Progenitor cell of endocrine pancreas (in vitro differentiated cells): Measurements from ENCODE around the gene EDN1. TPM values are rescaled to one million over a fixed set of nuclear protein-coding genes. Genes with fewer than 3 reads are reported as not detected.

ENCODE experiments used
- DNase-seq: peaks from one replicate; pipeline ENCODE4 v3.0.0; 2021; ENCODE audit warnings: low spot score; ENCODE audit not compliant: unreplicated experiment
- H3K27ac Mint-ChIP-seq: 2 replicates; pipeline ENCODE4 v1.8.0; 2021; ENCODE audit warnings: mild to moderate bottlenecking, moderate library complexity, mixed read lengths
- H3K27me3 Mint-ChIP-seq: 2 replicates; pipeline ENCODE4 v1.8.0; 2021; ENCODE audit warnings: mixed read lengths
- H3K36me3 Mint-ChIP-seq: 2 replicates; pipeline ENCODE4 v1.8.0; 2022; ENCODE audit warnings: mixed read lengths; ENCODE audit not compliant: insufficient read depth
- H3K4me1 Mint-ChIP-seq: 2 replicates; pipeline ENCODE4 v1.8.0; 2021; ENCODE audit warnings: low read depth, mixed read lengths
- H3K4me3 Mint-ChIP-seq: 2 replicates; pipeline ENCODE4 v1.8.0; 2021; ENCODE audit warnings: low read depth, mild to moderate bottlenecking, moderate library complexity, mixed read lengths
- H3K9me3 Mint-ChIP-seq: 2 replicates; pipeline ENCODE4 v1.8.0; 2021; ENCODE audit warnings: low read depth, mixed read lengths
- CTCF ChIP-seq: fragments of 200-600 bp; sonication (generic); IDR thresholded peaks from one replicate; pipeline ENCODE4 v1.5.0; 2021; ENCODE audit warnings: antibody characterized with exemption, mild to moderate bottlenecking; ENCODE audit not compliant: unreplicated experiment
- total RNA-seq: library from RNA; stranded (reverse); gene quantifications from 2 replicates; pipeline ENCODE4 v1.2.1, GENCODE V29; 2021

The EDN1 gene
- total RNA-seq, 1 donor from 2014 or later: 2.0 TPM

GRCh38 chr6:12336121-12336971 is 46.2 kb downstream of the EDN1 start:
- Mint-ChIP-seq H3K4me3 (no peak overlapping the region), H3K9me3 (peaks cover 7% of the 10 kb centered on the region), H3K27ac (no peak overlapping the region), H3K27me3 (peaks cover 21% of the 10 kb centered on the region), H3K36me3 (peaks cover 1% of the 10 kb centered on the region), H3K4me1 (peaks cover 24% of the 10 kb centered on the region)
- TF ChIP-seq CTCF: no peak
- no peak for DNase-seq

- Mint-ChIP-seq H3K4me3 (no peak overlapping the region), H3K27ac (no peak overlapping the region), H3K4me1 (peaks cover 37% of the 10 kb centered on the region), H3K27me3 (peaks cover 27% of the 10 kb centered on the region), H3K36me3 (peaks cover 1% of the 10 kb centered on the region), H3K9me3 (peaks cover 7% of the 10 kb centered on the region)
- no peak for DNase-seq
- TF ChIP-seq CTCF: no peak
These were observed 48.9 kb downstream of the EDN1 start for GRCh38 chr6:12339022-12339421.

- Mint-ChIP-seq H3K36me3 (peaks cover 1% of the 10 kb centered on the region), H3K4me1 (peaks cover 36% of the 10 kb centered on the region), H3K4me3 (no peak overlapping the region), H3K9me3 (peaks cover 2% of the 10 kb centered on the region), H3K27ac (no peak overlapping the region), H3K27me3 (peaks cover 20% of the 10 kb centered on the region)
- TF ChIP-seq CTCF: no peak
- no peak for DNase-seq
These were observed 49.8 kb downstream of the EDN1 start for GRCh38 chr6:12339808-12340487.

DNA sequence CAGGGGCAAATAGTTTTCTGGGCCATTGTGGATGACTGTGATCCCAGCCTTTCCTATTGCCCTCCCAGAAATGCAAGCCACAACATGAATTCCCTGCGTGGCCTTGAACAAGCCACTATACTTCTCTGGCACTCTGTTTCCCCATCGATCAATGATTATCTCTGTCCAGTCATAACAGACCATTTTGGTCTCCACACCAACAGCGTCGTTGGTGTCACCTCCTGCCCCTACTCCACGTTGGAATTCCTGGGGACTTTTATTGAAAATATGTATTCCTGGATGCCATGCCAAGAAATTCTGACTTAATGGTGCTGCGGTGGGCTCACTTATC is 50.3 kb downstream of the EDN1 start:
- no peak for TF ChIP-seq CTCF
- Mint-ChIP-seq H3K36me3 (peaks cover 1% of the 10 kb centered on the region), H3K9me3 (peaks cover 2% of the 10 kb centered on the region), H3K4me1 (peaks cover 36% of the 10 kb centered on the region), H3K4me3 (no peak overlapping the region), H3K27ac (no peak overlapping the region), H3K27me3 (peaks cover 20% of the 10 kb centered on the region)
- no peak for DNase-seq

DNA sequence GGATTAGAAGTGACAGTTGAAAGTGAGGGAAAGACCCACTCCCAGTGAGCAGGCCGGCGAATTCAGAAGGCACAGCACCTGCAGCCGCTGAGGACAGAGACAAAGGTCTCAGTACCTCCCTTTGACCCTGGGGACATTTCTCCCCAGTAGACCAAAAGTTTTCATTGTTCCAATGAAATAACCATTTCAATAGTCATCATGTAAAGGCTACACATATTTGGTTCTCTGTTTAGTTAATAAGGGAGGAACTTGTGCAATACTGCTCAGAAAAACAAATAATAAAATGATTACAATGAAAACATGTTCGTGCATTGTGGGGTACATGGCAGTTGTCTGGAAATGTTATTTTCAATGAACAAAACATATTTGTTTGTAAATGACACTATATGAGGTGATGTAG is 52.5 kb downstream of the EDN1 start:
- H3K27ac Mint-ChIP-seq: no peak overlapping the region
- peaks cover 20% of the 10 kb centered on the region for H3K27me3 Mint-ChIP-seq
- peaks cover 34% of the 10 kb centered on the region for H3K4me1 Mint-ChIP-seq
- peaks cover 2% of the 10 kb centered on the region for H3K9me3 Mint-ChIP-seq
- TF ChIP-seq CTCF: no peak
- peaks cover 1% of the 10 kb centered on the region for H3K36me3 Mint-ChIP-seq
- DNase-seq: no peak
- no peak overlapping the region for H3K4me3 Mint-ChIP-seq
